ENCODE measurements around the gene RASL11A. TPM values are rescaled to one million over a fixed set of nuclear protein-coding genes. Genes with fewer than 3 reads are reported as not detected.

Gene RASL11A
- total RNA-seq, 1 donor from 2014 or later, result 2.0 TPM

GRCh38 chr13:27309401-27309958, 38.9 kb downstream of the RASL11A start:
- no peak overlapping the region for H3K27ac Mint-ChIP-seq
- no peaks in the 10 kb centered on the region for H3K9me3 Mint-ChIP-seq
- H3K4me1 Mint-ChIP-seq, result peaks cover 19% of the 10 kb centered on the region
- intact Hi-C loops (cut with micrococcal nuclease), result no loop called here
- DNase-seq (no peak), ATAC-seq (ENCODE audit: low read depth) (no peak)
- H3K36me3 Mint-ChIP-seq (ENCODE audit: low read depth), result no peaks in the 10 kb centered on the region
- ChIA-PET CTCF (interaction anchor here (1.0 kb wide), 1 partner anchor 53 kb away, joined by 3 read pairs; no protein-coding TSS in a partner anchor), POLR2A (no interaction called here)
- H3K4me3 Mint-ChIP-seq, result no peak overlapping the region
- TF ChIP-seq CTCF (IDR thresholded peaks at IDR 0.05), result no peak
- no peaks in the 10 kb centered on the region for H3K27me3 Mint-ChIP-seq

GRCh38 chr13:27309967-27310598, 39.5 kb downstream of the RASL11A start:
- Mint-ChIP-seq H3K4me3 (no peak overlapping the region), H3K36me3 (ENCODE audit: low read depth) (no peaks in the 10 kb centered on the region), H3K27ac (no peak overlapping the region), H3K27me3 (no peaks in the 10 kb centered on the region), H3K4me1 (peaks cover 19% of the 10 kb centered on the region), H3K9me3 (no peaks in the 10 kb centered on the region)
- intact Hi-C loops (cut with micrococcal nuclease), result no loop called here
- no peak for TF ChIP-seq CTCF (IDR thresholded peaks at IDR 0.05)
- ChIA-PET POLR2A (no interaction called here), CTCF (interaction anchor here (1.0 kb wide), 1 partner anchor 52 kb away, joined by 3 read pairs; no protein-coding TSS in a partner anchor)
- ATAC-seq (ENCODE audit: low read depth), result no peak
- DNase-seq, result no peak

GRCh38 chr13:27310946-27311345, 40.3 kb downstream of the RASL11A start:
- ATAC-seq (ENCODE audit: low read depth) (no peak), DNase-seq (no peak)
- no peaks in the 10 kb centered on the region for H3K36me3 Mint-ChIP-seq (ENCODE audit: low read depth)
- H3K27ac Mint-ChIP-seq, result no peak overlapping the region
- peaks cover 15% of the 10 kb centered on the region for H3K4me1 Mint-ChIP-seq
- TF ChIP-seq CTCF (IDR thresholded peaks at IDR 0.05), result no peak
- no peak overlapping the region for H3K4me3 Mint-ChIP-seq
- H3K9me3 Mint-ChIP-seq, result no peaks in the 10 kb centered on the region
- ChIA-PET CTCF (no interaction called here), POLR2A (no interaction called here)
- H3K27me3 Mint-ChIP-seq, result peaks cover 2% of the 10 kb centered on the region
- intact Hi-C loops (cut with micrococcal nuclease), result no loop called here

- no peak for DNase-seq
- no peak for ATAC-seq (ENCODE audit: low read depth)
- H3K9me3 Mint-ChIP-seq, result no peaks in the 10 kb centered on the region
- H3K4me3 Mint-ChIP-seq, result no peak overlapping the region
- CTCF ChIA-PET, result no interaction called here
- TF ChIP-seq CTCF (IDR thresholded peaks at IDR 0.05), result no peak
- H3K27ac Mint-ChIP-seq, result no peak overlapping the region
- POLR2A ChIA-PET, result no interaction called here
- intact Hi-C loops (cut with micrococcal nuclease), result no loop called here
- no peaks in the 10 kb centered on the region for H3K36me3 Mint-ChIP-seq (ENCODE audit: low read depth)
- H3K27me3 Mint-ChIP-seq, result peaks cover 2% of the 10 kb centered on the region
- H3K4me1 Mint-ChIP-seq, result peaks cover 7% of the 10 kb centered on the region
Measured at GRCh38 chr13:27311518-27312210, 41.0 kb downstream of the RASL11A start.

GRCh38 chr13:27313770-27314169, 43.1 kb downstream of the RASL11A start:
- Mint-ChIP-seq H3K4me3 (no peak overlapping the region), H3K27me3 (peaks cover 4% of the 10 kb centered on the region), H3K27ac (no peak overlapping the region), H3K9me3 (no peaks in the 10 kb centered on the region), H3K36me3 (ENCODE audit: low read depth) (no peaks in the 10 kb centered on the region), H3K4me1 (no peaks in the 10 kb centered on the region)
- no peak for TF ChIP-seq CTCF (IDR thresholded peaks at IDR 0.05)
- ChIA-PET CTCF (no interaction called here), POLR2A (no interaction called here)
- intact Hi-C loops (cut with micrococcal nuclease), result no loop called here
- DNase-seq (no peak), ATAC-seq (ENCODE audit: low read depth) (no peak)

Data from activated B cell treated with CpG ODN at 0.5 μM for 24 hours (primary cell).